GM11168 (cell line): Measurements from ENCODE around the gene MLYCD.

Experiments used
- in situ Hi-C: fragments of 300-500 bp; cut with MboI; formaldehyde crosslinking; loops from one replicate; pipeline ENCODE4 v1.12.0; 2022; ENCODE audit warnings: low sequenced_read_pairs; ENCODE audit not compliant: unreplicated experiment

MLYCD gene

GRCh38 chr16:83952940-83953795 is 54.3 kb downstream of the MLYCD start, which contains the start of gene OSGIN1:
TSS of gene OSGIN1 (plus strand) at chr16:83953240. CDS start at chr16:83957672, 4,432 bp downstream.
- in situ Hi-C loops, result loop anchor here (25.0 kb wide), 2 partner anchors 109 to 234 kb away; partner anchors contain the start of genes ADAD2 and TAF1C

GRCh38 chr16:83953796-83954576 is 55.1 kb downstream of the MLYCD start:
- in situ Hi-C loops, result loop anchor here (25.0 kb wide), 2 partner anchors 108 to 233 kb away; partner anchors contain the start of genes ADAD2 and TAF1C

GRCh38 chr16:83954577-83955016 is 55.7 kb downstream of the MLYCD start:
- in situ Hi-C loops, result loop anchor here (25.0 kb wide), 2 partner anchors 108 to 233 kb away; partner anchors contain the start of genes ADAD2 and TAF1C

- in situ Hi-C loops, result loop anchor here (25.0 kb wide), 2 partner anchors 107 to 232 kb away; partner anchors contain the start of genes ADAD2 and TAF1C
These were observed 56.6 kb downstream of the MLYCD start for GRCh38 chr16:83955218-83956130.

GRCh38 chr16:83956336-83957289 is 57.7 kb downstream of the MLYCD start:
- in situ Hi-C loops, result loop anchor here (25.0 kb wide), 2 partner anchors 106 to 231 kb away; partner anchors contain the start of genes ADAD2 and TAF1C

- in situ Hi-C loops, result loop anchor here (25.0 kb wide), 2 partner anchors 105 to 230 kb away; partner anchors contain the start of genes ADAD2 and TAF1C
These were observed 58.5 kb downstream of the MLYCD start for GRCh38 chr16:83957296-83957855.

- in situ Hi-C loops, result loop anchor here (25.0 kb wide), 2 partner anchors 104 to 229 kb away; partner anchors contain the start of genes ADAD2 and TAF1C
These were observed 59.4 kb downstream of the MLYCD start for GRCh38 chr16:83958137-83958845.

- in situ Hi-C loops, result loop anchor here (25.0 kb wide), 2 partner anchors 103 to 228 kb away; partner anchors contain the start of genes ADAD2 and TAF1C
These were observed 60.1 kb downstream of the MLYCD start for GRCh38 chr16:83958846-83959565.

- in situ Hi-C loops, result loop anchor here (25.0 kb wide), 2 partner anchors 102 to 227 kb away; partner anchors contain the start of genes ADAD2 and TAF1C
These were observed 60.9 kb downstream of the MLYCD start for GRCh38 chr16:83959656-83960434.

- in situ Hi-C loops, result loop anchor here (25.0 kb wide), 2 partner anchors 102 to 227 kb away; partner anchors contain the start of genes ADAD2 and TAF1C
These were observed 61.8 kb downstream of the MLYCD start for GRCh38 chr16:83960521-83961249.

GRCh38 chr16:83961591-83961990 is 62.7 kb downstream of the MLYCD start:
- in situ Hi-C loops, result loop anchor here (25.0 kb wide), 2 partner anchors 101 to 226 kb away; partner anchors contain the start of genes ADAD2 and TAF1C

GRCh38 chr16:83963277-83964119 is 64.6 kb downstream of the MLYCD start:
- in situ Hi-C loops, result loop anchor here (25.0 kb wide), 2 partner anchors 99 to 224 kb away; partner anchors contain the start of genes ADAD2 and TAF1C

GRCh38 chr16:83964684-83965443 is 65.9 kb downstream of the MLYCD start:
- in situ Hi-C loops, result loop anchor here (25.0 kb wide), 2 partner anchors 97 to 222 kb away; partner anchors contain the start of genes ADAD2 and TAF1C
